ENCODE results near the gene ST8SIA2.

Gene ST8SIA2

DNA sequence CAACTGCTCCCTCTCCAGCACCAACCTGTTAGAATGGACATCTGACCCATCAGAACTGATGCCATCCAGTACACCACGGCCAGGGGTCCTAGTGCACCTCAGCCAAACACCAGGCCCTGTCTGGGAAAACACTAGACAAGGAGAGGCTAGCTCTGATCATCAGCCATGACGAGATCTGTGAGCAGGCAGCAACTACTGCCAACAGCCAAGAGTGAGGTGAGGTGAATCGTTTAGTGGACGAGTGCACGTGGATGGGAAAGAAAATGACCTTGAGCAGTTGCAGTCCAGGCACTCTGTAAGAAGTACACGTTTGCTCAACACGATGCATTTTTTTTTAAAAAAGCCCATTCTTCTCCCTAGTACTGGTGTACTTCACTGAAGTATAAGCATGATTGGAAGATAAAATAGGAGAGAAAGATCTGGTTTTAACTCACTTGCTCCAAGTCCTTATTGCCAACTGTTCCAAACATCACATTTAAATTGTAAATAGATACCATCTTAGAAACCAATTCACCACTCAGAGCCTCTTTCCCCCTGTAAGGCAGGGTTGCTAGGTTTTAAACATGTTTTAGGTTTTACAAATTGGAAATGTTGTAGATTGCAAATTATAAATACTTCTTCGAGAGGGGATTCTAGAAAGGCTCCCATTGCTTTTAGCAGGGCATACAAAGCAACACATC, 5.7 kb downstream of the ST8SIA2 start:
- DNase-seq (ENCODE audit: low read depth in 3 of 3), result no peak

- no peak for DNase-seq (ENCODE audit: low read depth in 3 of 3)
These were observed 6.9 kb downstream of the ST8SIA2 start for GRCh38 chr15:92400573-92400972.

GRCh38 chr15:92400980-92401787, 7.5 kb downstream of the ST8SIA2 start:
- no peak for DNase-seq (ENCODE audit: low read depth in 3 of 3)

DNA sequence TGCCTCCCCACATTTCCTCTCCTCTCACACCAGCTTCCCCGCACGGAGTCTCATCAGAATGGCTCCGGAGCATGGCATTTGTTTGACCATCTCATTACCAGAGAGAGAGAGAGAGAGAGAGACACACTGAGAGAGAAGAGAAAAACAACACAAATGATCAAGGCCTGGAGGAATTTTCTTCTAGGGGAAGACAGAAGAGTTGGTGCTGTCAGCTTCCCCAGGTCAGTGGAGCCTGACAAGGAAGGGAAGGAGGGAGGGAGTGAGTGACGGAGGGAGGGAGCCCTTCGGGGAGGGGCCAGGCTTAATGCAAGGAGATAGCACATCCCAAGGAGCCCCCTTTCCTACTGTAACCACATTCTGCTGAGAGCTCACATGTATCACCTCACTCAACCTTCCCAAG, 9.1 kb downstream of the ST8SIA2 start:
- no peak for DNase-seq (ENCODE audit: low read depth in 3 of 3)

DNA sequence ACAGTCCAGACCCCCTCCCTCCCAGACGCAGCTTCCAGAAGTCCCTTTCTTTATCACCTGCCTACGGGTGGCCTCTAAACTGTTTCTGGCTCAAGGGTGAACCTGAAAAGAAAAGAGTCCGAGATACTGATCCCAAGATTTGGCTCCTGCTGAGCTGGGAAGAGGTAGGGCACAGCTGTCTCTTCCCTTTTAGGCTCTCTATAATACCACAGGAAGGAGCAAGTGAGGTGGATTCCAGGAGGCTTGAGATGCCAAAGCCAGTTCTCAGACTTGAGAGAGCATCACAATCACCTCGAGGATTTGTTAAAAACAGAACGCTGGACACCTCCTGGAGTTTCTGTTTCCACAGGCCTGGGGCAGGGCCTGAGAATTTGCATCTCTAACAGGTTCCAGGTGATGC, 12.3 kb downstream of the ST8SIA2 start:
- no peak for DNase-seq (ENCODE audit: low read depth in 3 of 3)

GRCh38 chr15:92407321-92407720, 13.6 kb downstream of the ST8SIA2 start:
- no peak for DNase-seq (ENCODE audit: low read depth in 3 of 3)

DNA sequence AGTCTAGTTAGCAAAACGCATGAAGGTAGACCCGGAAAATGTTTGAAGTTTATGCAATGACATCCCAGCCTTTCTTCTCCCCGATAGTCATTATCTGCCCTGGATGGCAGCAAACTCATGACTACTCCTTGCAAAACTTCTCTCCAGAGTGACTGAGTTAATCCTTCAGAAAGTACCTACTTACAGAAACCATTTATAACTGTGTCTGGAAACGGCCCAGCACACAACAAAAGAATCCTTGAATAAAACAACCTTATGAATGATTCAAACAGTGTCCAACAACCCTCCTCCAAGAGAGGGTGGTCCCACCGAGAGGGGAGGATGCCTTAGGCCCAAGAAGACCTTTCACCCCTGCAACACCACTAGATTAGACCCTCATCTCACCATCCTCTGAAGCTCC, 14.2 kb downstream of the ST8SIA2 start:
- no peak for DNase-seq (ENCODE audit: low read depth in 3 of 3)

DNA sequence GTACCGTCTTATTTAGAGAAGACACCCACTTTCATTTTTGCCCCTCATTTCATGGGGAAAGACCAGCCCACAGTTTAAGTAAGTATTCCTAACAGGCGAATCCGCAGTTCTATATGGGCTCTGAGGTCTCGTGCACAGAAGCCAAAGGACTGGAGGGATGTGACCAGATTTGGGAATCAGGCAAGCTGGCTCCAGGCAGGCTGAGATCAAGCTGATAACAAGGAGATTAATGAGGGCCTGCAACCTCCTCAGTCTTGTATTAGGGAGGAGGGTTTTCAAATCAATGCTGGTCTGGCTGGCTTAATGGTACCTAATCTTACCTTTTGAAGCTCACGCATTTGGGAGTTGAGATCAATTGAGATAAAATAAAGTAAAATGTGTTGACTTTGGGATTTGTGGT, 15.3 kb downstream of the ST8SIA2 start:
- DNase-seq (ENCODE audit: low read depth in 3 of 3), result no peak

GRCh38 chr15:92409521-92409920, 15.8 kb downstream of the ST8SIA2 start:
- DNase-seq (ENCODE audit: low read depth in 3 of 3), result no peak

DNA sequence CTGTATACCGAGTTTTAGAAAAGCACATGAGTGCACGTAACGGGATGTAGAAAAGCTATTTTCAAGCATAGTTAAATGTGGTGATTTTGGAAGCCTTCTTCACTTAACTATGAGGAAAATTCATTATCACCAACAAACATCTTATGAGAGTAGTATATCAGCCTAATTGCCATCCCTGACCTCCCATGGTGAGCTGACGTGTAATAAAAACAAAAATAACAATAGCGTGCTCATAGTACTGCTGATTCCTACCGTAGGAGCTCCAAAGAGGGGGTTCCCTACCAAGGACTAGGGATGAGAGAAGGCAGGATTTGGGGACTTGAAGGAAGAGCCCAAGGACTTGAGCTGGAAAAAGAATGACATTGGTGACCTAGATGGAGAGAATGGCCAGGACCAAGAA, 16.9 kb downstream of the ST8SIA2 start:
- DNase-seq (ENCODE audit: low read depth in 3 of 3), result no peak

GRCh38 chr15:92411256-92411655, 17.6 kb downstream of the ST8SIA2 start:
- DNase-seq (ENCODE audit: low read depth in 3 of 3), result no peak

GRCh38 chr15:92413510-92413909, 19.8 kb downstream of the ST8SIA2 start:
- DNase-seq (ENCODE audit: low read depth in 3 of 3), result no peak

DNA sequence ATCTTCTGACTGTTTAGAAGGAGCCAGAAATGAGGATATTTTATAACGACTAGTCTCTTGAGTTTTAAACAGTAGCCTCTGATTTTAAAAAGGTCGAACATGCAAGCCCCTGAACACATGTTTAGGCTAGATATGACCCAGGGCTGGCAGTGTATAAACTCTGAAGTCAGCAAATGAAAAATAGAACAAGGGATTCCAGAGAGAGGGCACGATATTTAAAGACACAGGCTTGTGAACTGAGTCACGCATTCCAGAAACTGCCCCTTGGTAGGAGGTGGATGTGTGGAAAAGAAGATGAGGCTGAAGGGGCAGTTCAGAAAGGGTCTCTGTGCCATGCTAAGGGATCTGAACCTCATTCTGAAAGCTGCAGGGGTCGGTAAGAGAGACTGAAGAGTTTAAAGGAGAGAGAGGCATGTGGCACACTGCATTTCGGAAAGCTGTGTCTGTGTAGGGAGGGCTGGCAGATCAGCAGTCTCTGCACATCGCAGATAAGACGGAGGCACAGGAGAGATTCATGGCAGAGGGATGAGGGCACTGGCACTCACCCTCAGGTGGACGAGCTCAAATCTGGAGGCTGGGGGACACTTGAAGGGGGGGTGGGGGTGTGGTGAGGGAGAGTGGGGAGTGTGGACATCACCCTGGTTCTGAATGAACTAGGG, 22.1 kb downstream of the ST8SIA2 start:
- DNase-seq (ENCODE audit: low read depth in 3 of 3), result no peak

DNA sequence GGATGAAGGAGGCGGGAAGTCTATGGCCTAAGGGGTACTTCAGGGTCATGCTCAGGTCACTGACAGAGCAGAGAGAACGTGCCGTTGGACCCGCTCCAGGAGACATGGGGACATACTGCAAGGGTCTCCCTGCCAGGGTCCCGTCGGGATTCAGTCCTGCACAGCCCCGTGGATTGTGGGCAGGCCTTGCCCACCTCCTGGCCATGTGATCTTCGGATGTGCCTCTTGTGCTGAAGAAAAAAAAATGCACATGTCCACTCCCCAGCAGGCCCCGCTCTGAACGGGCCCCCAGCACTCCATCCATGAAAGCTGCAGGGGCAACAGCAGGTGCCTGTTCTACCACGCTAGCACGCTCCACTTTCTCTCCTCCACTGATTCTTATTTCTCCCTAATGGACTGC, 22.9 kb downstream of the ST8SIA2 start:
- no peak for DNase-seq (ENCODE audit: low read depth in 3 of 3)

DNA sequence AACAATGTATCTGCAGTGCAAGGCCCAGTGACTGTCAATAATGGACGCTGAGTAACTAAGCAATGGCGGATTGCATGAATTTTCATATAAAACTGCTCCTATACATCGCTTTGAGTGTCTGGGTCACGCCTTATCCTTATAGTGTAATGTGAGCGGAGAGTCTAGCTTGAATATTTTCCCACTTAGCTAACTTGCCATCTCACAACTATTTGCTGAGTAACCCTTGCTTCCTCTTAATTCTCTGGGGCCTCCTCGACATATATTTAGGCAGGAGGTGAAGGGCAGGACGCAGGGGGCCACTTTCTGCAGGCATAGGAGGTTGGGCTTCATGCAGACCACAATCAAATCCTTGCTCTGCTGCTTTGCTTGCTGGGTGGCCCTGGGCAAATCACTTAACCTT, 24.0 kb downstream of the ST8SIA2 start:
- DNase-seq (ENCODE audit: low read depth in 3 of 3), result no peak

DNA sequence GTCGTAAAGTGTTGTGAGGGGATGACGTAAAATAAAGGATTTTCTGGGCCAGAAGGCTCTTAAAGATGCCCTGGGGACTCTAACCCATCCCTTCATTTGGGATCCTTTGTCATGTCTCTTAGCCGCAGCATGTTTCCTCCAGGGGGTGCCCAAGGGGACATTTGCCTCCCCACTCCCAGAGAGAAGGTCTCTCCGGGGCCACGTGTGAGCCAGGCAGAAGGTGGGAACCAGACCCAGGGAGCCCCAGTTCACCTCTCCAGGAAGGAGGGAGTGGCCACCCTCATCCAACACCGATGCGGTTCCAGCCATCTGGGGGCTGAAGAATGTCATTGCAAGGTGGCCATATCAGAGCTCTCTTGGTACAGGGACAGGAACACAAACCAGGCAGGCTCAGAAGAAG, 25.2 kb downstream of the ST8SIA2 start:
- DNase-seq (ENCODE audit: low read depth in 3 of 3), result no peak

DNA sequence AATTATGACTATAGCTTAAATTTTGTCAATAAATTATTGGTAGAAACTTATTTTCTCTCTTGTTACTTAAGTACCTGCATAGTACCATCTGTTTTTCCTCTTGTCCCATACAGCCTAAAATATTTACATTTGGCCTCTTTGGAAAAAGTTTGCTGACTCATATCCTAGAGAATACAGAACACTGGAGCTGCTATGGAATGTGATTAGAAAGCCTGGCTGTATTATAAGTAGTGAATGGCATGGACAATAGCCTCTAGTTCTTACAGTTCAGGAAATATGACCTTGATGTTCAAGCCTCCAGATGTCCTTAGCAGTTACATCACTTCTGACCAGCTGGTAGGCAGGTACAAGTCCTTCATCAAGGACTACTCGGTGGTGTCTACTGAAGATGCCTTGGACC, 28.3 kb downstream of the ST8SIA2 start:
- no peak for DNase-seq (ENCODE audit: low read depth in 3 of 3)

DNA sequence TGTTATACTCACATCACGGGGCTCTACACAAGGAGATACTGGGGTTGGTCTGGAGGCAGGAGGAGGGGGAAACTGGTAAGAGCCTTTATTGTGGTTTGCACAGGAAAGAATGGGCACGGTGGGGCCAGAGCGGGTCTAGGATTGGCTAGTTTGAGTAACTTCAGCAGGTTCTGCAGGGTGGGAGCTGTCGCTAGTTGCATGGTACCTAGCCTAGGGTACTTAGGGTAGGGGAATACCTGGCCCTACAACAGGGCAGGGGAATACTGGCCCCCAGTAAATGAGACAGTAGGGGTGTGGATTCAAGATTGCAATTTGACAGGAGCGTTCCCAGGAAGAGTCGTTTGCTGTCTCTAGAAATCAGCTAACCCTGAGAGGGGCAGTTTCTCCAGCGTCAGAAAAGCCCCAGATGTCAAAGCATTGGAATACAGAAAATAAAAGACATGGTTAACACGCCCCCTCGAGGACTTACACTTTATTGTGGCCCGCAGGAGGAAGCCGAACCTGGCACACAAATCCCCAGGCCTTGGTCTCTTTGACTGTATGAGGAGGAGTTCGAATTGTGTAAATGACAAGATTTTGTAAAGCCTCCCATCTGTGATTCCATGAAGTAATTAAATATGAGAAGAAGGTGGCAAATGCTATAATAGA, 32.0 kb downstream of the ST8SIA2 start:
- no peak for DNase-seq (ENCODE audit: low read depth in 3 of 3)

GRCh38 chr15:92429378-92430068, 35.8 kb downstream of the ST8SIA2 start:
- no peak for DNase-seq (ENCODE audit: low read depth in 3 of 3)

DNA sequence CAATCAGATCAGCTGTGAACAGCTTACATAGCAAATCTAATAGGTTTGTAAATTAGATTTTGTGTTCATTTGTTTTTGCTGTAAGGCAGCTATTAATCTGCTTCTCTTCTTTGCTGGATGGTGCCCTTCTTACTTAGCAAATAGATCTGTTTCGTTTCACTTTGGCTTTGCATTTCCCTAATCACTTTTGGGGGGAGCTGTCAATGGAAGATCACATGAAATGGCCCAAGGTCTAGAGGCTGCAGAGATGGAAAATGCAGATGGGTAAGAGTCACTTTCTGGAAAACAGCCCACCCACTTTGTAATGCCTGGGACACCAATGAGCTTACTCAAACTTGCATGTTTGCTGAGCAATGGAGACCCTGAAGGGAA, 36.4 kb downstream of the ST8SIA2 start:
- no peak for DNase-seq (ENCODE audit: low read depth in 3 of 3)

DNA sequence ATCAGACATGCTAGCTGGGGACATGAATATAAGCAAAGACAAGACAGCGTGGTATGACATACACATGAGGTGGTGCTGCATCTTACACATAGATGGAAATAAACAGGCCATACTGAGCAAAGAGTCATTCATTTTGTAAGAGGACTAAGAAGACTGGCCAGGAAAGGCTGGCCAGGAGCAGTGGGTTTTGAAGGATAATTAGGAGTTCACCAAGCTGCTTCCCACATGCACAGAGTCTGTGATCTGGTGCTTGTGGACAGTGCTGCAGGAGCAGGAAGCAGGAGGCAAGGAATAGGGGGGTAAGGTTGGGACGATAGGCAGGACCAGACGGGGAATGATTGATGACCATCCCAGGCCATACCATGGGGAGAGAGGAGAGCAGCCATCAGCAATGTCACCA, 41.5 kb downstream of the ST8SIA2 start:
- no peak for DNase-seq (ENCODE audit: low read depth in 3 of 3)

DNA sequence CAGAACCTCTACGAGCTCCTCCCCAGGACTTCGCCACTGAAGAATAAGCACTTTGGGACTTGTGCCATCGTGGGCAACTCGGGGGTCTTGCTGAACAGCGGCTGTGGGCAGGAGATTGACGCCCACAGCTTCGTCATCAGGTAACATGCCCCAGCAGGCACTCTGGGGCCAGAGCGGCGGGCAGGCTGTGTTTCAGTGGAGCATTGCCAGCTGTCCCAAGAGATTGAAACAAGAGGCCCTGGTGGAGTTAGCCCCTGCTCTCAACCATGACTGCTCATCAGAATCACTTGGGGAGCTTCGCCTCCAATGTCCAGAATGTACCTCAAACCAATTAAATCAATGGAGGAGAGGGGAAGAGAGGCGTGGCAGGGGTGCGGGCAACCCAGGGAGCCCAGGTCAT, 44.8 kb downstream of the ST8SIA2 start:
- no peak for DNase-seq (ENCODE audit: low read depth in 3 of 3)

Measured in stimulated activated CD4-positive, alpha-beta T cell treated with anti-CD3 and anti-CD28 coated beads, TNF-alpha, amount 100 ng/mL, for 24 hours (primary cell).